Sigmoid colon (tissue), 4 donors: ENCODE results near the gene GSDMA.

ENCODE experiments used
- EP300 ChIP-seq, 4 donors: sonication (generic); formaldehyde crosslinking; IDR thresholded peaks; one replicate each; pipeline ENCODE4 v1.6.1; 2017; ENCODE audit warnings: antibody characterized with exemption in 4 of 4
- POLR2A ChIP-seq, 2 donors: fragments of 450-650 bp; IDR thresholded peaks; one replicate each; pipeline ENCODE4 v1.6.1; 2016; ENCODE audit warnings: antibody characterized with exemption in 2 of 2, mild to moderate bottlenecking in 2 of 2, moderate library complexity in 2 of 2
- POLR2AphosphoS5 ChIP-seq, 4 donors: sonication (generic); formaldehyde crosslinking; IDR thresholded peaks; one replicate each; pipeline ENCODE4 v1.6.1; 2017; ENCODE audit warnings: antibody characterized with exemption in 4 of 4
- TF ChIP-seq, protein P1 (sequence below), 4 experiments: fragments of 450-650 bp in 3 of 4; fragments of 200-600 bp in 1 of 4; IDR thresholded peaks; one replicate each; pipeline ENCODE4 v1.5.1; 2016 to 2019; ENCODE audit warnings: antibody characterized with exemption in 4 of 4, mild to moderate bottlenecking in 3 of 4, moderate library complexity in 2 of 4

DNA sequence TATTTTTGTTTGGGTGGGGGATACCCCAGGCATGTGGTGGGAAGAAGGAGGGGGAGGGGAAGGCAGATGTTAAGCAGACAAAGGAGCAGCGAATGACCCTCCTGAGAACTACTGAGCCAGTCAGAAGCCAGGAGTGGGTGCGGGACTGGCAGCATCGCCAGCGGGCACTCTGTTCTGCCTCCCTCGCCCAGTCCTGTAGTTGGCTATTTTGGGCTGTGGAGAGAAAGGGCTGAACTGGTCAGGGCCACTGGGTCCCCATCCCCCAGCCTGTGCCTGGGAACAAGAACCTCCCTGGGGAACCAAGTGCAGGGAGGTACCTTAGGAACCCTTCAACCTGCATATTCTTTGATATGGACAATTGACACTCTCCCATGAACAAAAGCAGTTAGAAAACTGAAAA lies 28.9 kb upstream of the GSDMA start:
- no peak for TF ChIP-seq POLR2AphosphoS5 (IDR thresholded peaks at IDR 0.05)
- TF ChIP-seq, protein P1, sequence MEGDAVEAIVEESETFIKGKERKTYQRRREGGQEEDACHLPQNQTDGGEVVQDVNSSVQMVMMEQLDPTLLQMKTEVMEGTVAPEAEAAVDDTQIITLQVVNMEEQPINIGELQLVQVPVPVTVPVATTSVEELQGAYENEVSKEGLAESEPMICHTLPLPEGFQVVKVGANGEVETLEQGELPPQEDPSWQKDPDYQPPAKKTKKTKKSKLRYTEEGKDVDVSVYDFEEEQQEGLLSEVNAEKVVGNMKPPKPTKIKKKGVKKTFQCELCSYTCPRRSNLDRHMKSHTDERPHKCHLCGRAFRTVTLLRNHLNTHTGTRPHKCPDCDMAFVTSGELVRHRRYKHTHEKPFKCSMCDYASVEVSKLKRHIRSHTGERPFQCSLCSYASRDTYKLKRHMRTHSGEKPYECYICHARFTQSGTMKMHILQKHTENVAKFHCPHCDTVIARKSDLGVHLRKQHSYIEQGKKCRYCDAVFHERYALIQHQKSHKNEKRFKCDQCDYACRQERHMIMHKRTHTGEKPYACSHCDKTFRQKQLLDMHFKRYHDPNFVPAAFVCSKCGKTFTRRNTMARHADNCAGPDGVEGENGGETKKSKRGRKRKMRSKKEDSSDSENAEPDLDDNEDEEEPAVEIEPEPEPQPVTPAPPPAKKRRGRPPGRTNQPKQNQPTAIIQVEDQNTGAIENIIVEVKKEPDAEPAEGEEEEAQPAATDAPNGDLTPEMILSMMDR (IDR thresholded peaks at IDR 0.05), result no peak
- TF ChIP-seq POLR2A (IDR thresholded peaks at IDR 0.05), result no peak
- no peak for TF ChIP-seq EP300 (IDR thresholded peaks at IDR 0.05)
